Activated CD8-positive, alpha-beta T cell treated with anti-CD3 and anti-CD28 coated beads for 36 hours (primary cell): ENCODE measurements around the gene SLFNL1. TPM values are rescaled to one million over a fixed set of nuclear protein-coding genes. Genes with fewer than 3 reads are reported as not detected.

Experiments
- ATAC-seq: fragments of 200-7000 bp; cut with Tn5 transposase; one replicate; pipeline ENCODE4 v1.10.0; 2021; ENCODE audit warnings: mild to moderate bottlenecking, moderate library complexity
- CTCF ChIA-PET: fragments of 350-600 bp; sonication (Branson Sonifier 250); formaldehyde crosslinking; loops from one replicate; lab custom pipeline; 2021; ENCODE audit warnings: antibody characterized with exemption; lab: Charles Lee
- POLR2A ChIA-PET: fragments of 350-600 bp; sonication (Branson Sonifier 250); formaldehyde crosslinking; loops from one replicate; lab custom pipeline; 2021; ENCODE audit warnings: antibody characterized with exemption; lab: Charles Lee
- DNase-seq: peaks from one replicate; pipeline ENCODE4 v3.0.0-alpha.2; 2020
- H3K27ac Mint-ChIP-seq: one replicate; pipeline ENCODE4 v1.8.0; 2021; ENCODE audit warnings: mild to moderate bottlenecking, mixed read lengths
- H3K27me3 Mint-ChIP-seq: one replicate; pipeline ENCODE4 v1.8.0; 2021; ENCODE audit warnings: mixed read lengths
- H3K36me3 Mint-ChIP-seq: one replicate; pipeline ENCODE4 v1.8.0; 2021; ENCODE audit warnings: low read depth, mixed read lengths
- H3K4me1 Mint-ChIP-seq: one replicate; pipeline ENCODE4 v1.8.0; 2021; ENCODE audit warnings: low read depth, mixed read lengths
- H3K4me3 Mint-ChIP-seq: one replicate; pipeline ENCODE4 v1.8.0; 2021; ENCODE audit warnings: mild to moderate bottlenecking, moderate library complexity, mixed read lengths
- H3K9me3 Mint-ChIP-seq: one replicate; pipeline ENCODE4 v1.8.0; 2021; ENCODE audit warnings: mixed read lengths
- intact Hi-C: fragments of 100-400 bp; cut with micrococcal nuclease; formaldehyde crosslinking; loops from one replicate; pipeline ENCODE4 v1.10.0; 2022
- total RNA-seq, 2 experiments: library from RNA; stranded (reverse); gene quantifications; one replicate each; pipeline ENCODE4 v1.2.3, GENCODE V29; 2021
- TF ChIP-seq, protein P1 (sequence below): fragments of 200-600 bp; IDR thresholded peaks from one replicate; pipeline ENCODE4 v1.8.0; 2022; ENCODE audit warnings: antibody characterized with exemption, mild to moderate bottlenecking

SLFNL1 gene
- total RNA-seq, 2 experiments from 2014 or later = 0.22 to 0.25 TPM

DNA sequence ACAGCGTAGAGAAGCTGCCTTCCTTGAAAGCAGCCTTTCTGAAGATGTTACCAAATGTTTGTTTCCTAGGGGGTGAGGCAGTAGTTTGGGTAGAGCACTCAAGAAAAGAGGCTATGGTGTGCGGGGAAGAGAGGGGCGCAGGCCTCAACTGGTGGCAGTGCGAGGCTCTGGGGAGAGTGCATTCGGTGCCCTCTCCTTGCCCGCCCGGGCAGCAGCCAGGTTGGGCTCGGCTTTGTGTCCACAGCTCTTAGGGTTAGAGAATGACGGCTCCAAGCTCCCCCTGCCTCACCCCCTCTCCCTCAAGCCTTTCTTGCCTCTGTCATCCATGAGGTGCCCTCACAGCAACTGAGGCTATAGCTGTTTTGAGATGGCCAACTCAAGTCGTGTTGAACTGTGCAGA is 899 bp upstream of the SLFNL1 start:
- Mint-ChIP-seq H3K9me3 (no peaks in the 10 kb centered on the region), H3K36me3 (peaks cover 10% of the 10 kb centered on the region), H3K4me3 (no peak overlapping the region), H3K27ac (no peak overlapping the region), H3K4me1 (peaks cover 7% of the 10 kb centered on the region), H3K27me3 (no peaks in the 10 kb centered on the region)
- DNase-seq (no peak), ATAC-seq (no peak)
- CTCF ChIA-PET = interaction anchor here (0.9 kb wide), 1 partner anchor 19 kb away, joined by 3 read pairs; no protein-coding TSS in a partner anchor
- POLR2A ChIA-PET = interaction anchor here (1.0 to 1.3 kb wide), 2 partner anchors 18 to 26 kb away, joined by 3 to 5 read pairs; no protein-coding TSS in a partner anchor
- TF ChIP-seq, protein P1, sequence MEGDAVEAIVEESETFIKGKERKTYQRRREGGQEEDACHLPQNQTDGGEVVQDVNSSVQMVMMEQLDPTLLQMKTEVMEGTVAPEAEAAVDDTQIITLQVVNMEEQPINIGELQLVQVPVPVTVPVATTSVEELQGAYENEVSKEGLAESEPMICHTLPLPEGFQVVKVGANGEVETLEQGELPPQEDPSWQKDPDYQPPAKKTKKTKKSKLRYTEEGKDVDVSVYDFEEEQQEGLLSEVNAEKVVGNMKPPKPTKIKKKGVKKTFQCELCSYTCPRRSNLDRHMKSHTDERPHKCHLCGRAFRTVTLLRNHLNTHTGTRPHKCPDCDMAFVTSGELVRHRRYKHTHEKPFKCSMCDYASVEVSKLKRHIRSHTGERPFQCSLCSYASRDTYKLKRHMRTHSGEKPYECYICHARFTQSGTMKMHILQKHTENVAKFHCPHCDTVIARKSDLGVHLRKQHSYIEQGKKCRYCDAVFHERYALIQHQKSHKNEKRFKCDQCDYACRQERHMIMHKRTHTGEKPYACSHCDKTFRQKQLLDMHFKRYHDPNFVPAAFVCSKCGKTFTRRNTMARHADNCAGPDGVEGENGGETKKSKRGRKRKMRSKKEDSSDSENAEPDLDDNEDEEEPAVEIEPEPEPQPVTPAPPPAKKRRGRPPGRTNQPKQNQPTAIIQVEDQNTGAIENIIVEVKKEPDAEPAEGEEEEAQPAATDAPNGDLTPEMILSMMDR = no peak
- intact Hi-C loops = no loop called here

DNA sequence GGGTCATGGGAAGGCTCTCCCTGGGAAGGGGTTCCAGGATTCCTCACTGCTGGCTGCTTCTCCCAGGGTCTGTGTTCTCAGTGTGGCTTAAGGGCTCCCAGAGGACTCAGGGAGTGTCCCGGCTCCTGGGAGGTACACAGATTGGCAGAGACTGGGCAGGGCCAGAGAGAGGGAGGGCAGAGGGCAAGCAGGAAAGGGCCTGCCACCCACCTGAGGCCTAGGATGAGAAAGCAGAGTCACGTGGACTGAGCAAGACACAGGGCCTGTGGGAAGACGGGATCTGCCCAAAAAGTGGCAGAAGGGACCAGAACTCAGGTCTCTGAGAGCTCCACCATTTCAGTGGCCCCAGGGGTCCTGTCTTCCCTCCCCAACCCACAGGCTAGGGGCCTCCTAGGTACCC is 871 bp downstream of the SLFNL1 start:
- H3K36me3 Mint-ChIP-seq = peaks cover 6% of the 10 kb centered on the region
- H3K4me3 Mint-ChIP-seq = no peak overlapping the region
- POLR2A ChIA-PET = interaction anchor here (1.0 to 1.7 kb wide), 4 partner anchors 13 to 41 kb away, joined by 3 to 7 read pairs (median 5); partner anchors contain the start of gene CTPS1
- CTCF ChIA-PET = no interaction called here
- DNase-seq (no peak), ATAC-seq (no peak)
- TF ChIP-seq, protein P1 = no peak
- intact Hi-C loops = no loop called here
- H3K4me1 Mint-ChIP-seq = peaks cover 3% of the 10 kb centered on the region
- H3K27me3 Mint-ChIP-seq = no peaks in the 10 kb centered on the region
- no peaks in the 10 kb centered on the region for H3K9me3 Mint-ChIP-seq
- no peak overlapping the region for H3K27ac Mint-ChIP-seq

DNA sequence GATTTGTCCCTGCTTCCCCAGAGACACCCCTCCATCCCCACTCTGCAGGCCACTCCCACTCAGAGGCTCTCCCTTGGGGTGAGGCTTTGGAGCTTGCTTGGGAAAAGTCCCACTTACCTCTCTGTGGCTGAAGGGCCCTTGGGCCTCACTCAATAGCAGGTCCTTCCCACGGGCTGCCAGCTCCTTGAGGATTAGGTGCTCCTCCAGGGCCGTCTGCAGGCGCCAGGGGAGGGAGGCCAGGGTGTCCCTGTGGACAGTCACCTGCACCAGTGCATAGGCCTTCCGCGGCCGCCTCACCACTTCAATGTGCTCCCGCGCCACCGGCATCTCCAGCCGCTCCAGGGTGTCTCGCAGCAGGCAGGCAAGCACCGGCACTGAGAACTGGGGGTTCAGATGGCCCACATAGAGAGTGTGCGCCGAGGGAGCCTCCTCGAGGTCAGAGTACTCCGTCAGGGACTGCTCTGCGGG is 1.4 kb downstream of the SLFNL1 start:
- H3K27ac Mint-ChIP-seq = no peak overlapping the region
- no peaks in the 10 kb centered on the region for H3K9me3 Mint-ChIP-seq
- ChIA-PET CTCF (no interaction called here), POLR2A (interaction anchor here (1.2 to 1.7 kb wide), 3 partner anchors 16 to 40 kb away, joined by 5 to 7 read pairs (median 5); partner anchors contain the start of gene CTPS1)
- H3K4me3 Mint-ChIP-seq = no peak overlapping the region
- H3K36me3 Mint-ChIP-seq = peaks cover 6% of the 10 kb centered on the region
- intact Hi-C loops = no loop called here
- H3K27me3 Mint-ChIP-seq = no peaks in the 10 kb centered on the region
- H3K4me1 Mint-ChIP-seq = peaks cover 3% of the 10 kb centered on the region
- no peak for DNase-seq
- TF ChIP-seq, protein P1 = no peak
- no peak for ATAC-seq

DNA sequence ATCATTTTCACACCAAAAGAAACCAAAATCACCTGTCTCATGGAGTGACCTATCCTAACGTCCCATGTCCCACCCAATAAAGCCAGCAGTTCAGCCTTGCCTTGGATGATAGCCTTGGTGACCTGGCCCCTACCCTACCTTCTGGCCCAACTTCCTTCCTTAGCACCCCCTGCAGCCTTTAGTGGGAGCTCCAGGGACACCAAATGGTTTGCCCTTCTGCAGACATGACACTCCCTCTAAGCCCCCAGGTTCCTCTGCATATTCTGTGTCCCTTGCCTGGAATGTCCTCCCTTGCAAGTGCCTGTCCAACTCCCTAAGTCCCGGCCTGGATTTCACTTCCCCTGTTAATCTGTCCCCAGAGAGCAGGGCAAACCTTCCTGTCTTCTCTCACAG is 2.2 kb downstream of the SLFNL1 start:
- H3K27me3 Mint-ChIP-seq = no peaks in the 10 kb centered on the region
- no peaks in the 10 kb centered on the region for H3K9me3 Mint-ChIP-seq
- TF ChIP-seq, protein P1 = no peak
- H3K4me1 Mint-ChIP-seq = peaks cover 9% of the 10 kb centered on the region
- peaks cover 12% of the 10 kb centered on the region for H3K36me3 Mint-ChIP-seq
- ATAC-seq = no peak
- ChIA-PET POLR2A (interaction anchor here (1.2 kb wide), 1 partner anchor 35 kb away, joined by 5 read pairs; no protein-coding TSS in a partner anchor), CTCF (no interaction called here)
- DNase-seq = no peak
- intact Hi-C loops = no loop called here
- H3K4me3 Mint-ChIP-seq = no peak overlapping the region
- H3K27ac Mint-ChIP-seq = no peak overlapping the region

DNA sequence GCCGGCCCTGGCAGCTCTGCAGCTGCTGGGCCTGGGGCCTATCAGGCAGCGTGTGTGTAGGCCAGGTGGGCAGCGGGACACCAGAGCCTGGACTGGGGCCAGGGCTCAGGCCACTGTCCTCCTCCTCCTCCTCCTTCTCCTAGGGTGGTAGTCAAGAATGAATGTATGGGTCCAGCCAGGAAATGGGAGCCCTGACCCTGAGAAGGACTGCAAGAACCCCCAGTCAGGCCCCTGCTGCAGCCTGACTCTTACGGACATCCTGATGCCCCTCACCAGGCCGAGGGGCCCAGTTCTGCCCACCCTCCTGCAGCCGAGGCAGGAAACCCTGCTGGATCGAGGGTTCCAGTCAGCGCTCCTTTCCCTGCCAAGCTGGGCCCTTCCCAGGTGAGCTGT is 3.5 kb downstream of the SLFNL1 start:
- TF ChIP-seq, protein P1 = no peak
- no peak for ATAC-seq
- H3K27ac Mint-ChIP-seq = no peak overlapping the region

More for the DNA sequence above, 3.5 kb downstream of the SLFNL1 start:
- Mint-ChIP-seq H3K4me3 (no peak overlapping the region), H3K9me3 (no peaks in the 10 kb centered on the region), H3K4me1 (peaks cover 13% of the 10 kb centered on the region), H3K27me3 (no peaks in the 10 kb centered on the region), H3K36me3 (peaks cover 22% of the 10 kb centered on the region)
- POLR2A ChIA-PET = no interaction called here
- CTCF ChIA-PET = no interaction called here
- intact Hi-C loops = no loop called here
- no peak for DNase-seq
